ENCODE data around the gene TSFM. TPM values are rescaled to one million over a fixed set of nuclear protein-coding genes. Genes with fewer than 3 reads are reported as not detected.

The TSFM gene
- total RNA-seq, 1 experiment from 2014 or later: 53.2 TPM

- Histone ChIP-seq H3K79me2 (ENCODE audit: insufficient read depth, low read length) (peaks cover 33% of the 10 kb centered on the region), H3K9ac (ENCODE audit: low read length) (peak overlapping the region; percentile 20; the same call in 1 of the 2 replicates), H3K4me1 (ENCODE audit: control insufficient read depth in 1 of 2, insufficient read depth in 2 of 2, low read length in 2 of 2) (peaks cover 20 to 46% of the 10 kb centered on the region in 2 experiments), H3K27me3 (ENCODE audit: insufficient read depth, low read length) (no peaks in the 10 kb centered on the region), H3K27ac (ENCODE audit: low read depth, low read length) (0 out of 2 replicates have a peak overlapping the region, but pooled peaks have one; percentile 4), H3K4me3 (replicated peaks in 1 of 2; ENCODE audit: low read depth in 1 of 2, low read length in 2 of 2) (peak overlapping the region in 1 of 2 experiments; percentile 64; a peak in 2 of 4 replicates), H2AFZ (ENCODE audit: low read depth, low read length, poor library complexity, severe bottlenecking) (no peak overlapping the region), H3K36me3 (ENCODE audit: control insufficient read depth in 1 of 2, insufficient read depth in 2 of 2, low read length in 2 of 2) (peaks cover 12 to 19% of the 10 kb centered on the region in 2 experiments; a peak in 2 of 4 replicates), H3K9me3 (ENCODE audit: control insufficient read depth in 1 of 2, insufficient read depth in 1 of 2, low read depth in 1 of 2, low read length in 2 of 2) (no peaks in the 10 kb centered on the region), H4K20me1 (ENCODE audit: insufficient read depth) (no peaks in the 10 kb centered on the region), H3K4me2 (ENCODE audit: low read length) (peak overlapping the region; percentile 93), H3K9me2 (ENCODE audit: insufficient read depth) (no peaks in the 10 kb centered on the region)
- RAD21 ChIA-PET (ENCODE audit: low non-redundant PET in 1 of 2, low total read pairs in 2 of 2, uncharacterized antibody in 2 of 2, unreplicated experiment in 2 of 2): no interaction called here
- intact Hi-C loops (cut with micrococcal nuclease): no loop called here
- no peak for DNase-seq (ENCODE audit: low read depth, low spot score)
- CTCF ChIA-PET: interaction anchor here (0.8 kb wide), 1 partner anchor 9 kb away, joined by 3 read pairs; the partner anchor contains the start of gene TSPAN31
- no TSS peak for BruUV-seq (replicated peaks)
- no peak for ATAC-seq
- POLR2A ChIA-PET: interaction anchor here (1.2 kb wide), 1 partner anchor 13 kb away, joined by 4 read pairs; the partner anchor contains the start of gene CYP27B1
- TF ChIP-seq CEBPB (IDR thresholded peaks at IDR 0.05; ENCODE audit: low read depth): no peak
- TF ChIP-seq ZBTB33 (IDR thresholded peaks at IDR 0.05; ENCODE audit: extremely low read depth, insufficient replicate concordance, low read length): no peak
- TF ChIP-seq JUND (IDR thresholded peaks at IDR 0.05): no peak
- TF ChIP-seq SP1 (IDR thresholded peaks at IDR 0.05; ENCODE audit: low read depth): no peak
- no peak for TF ChIP-seq ZNF274 (IDR thresholded peaks at IDR 0.05; ENCODE audit: low read depth, low read length)
- no peak for TF ChIP-seq ELF1 (IDR thresholded peaks at IDR 0.05; ENCODE audit: borderline replicate concordance, low read depth)
- no peak for TF ChIP-seq EZH2phosphoT487 (IDR thresholded peaks at IDR 0.05; ENCODE audit: borderline replicate concordance)
- no peak for TF ChIP-seq YY1 (IDR thresholded peaks at IDR 0.05; ENCODE audit: extremely low read depth, insufficient replicate concordance, low read depth, low read length)
- TF ChIP-seq ZFX (IDR thresholded peaks at IDR 0.05): no peak
- no peak for TF ChIP-seq SRF (IDR thresholded peaks at IDR 0.05; ENCODE audit: low read depth)
- no peak for TF ChIP-seq SIN3A (IDR thresholded peaks at IDR 0.05; ENCODE audit: low read depth)
- TF ChIP-seq POLR2A (IDR thresholded peaks at IDR 0.05; ENCODE audit: borderline replicate concordance, extremely low read depth, insufficient read depth, insufficient read length): no peak
- no peak for TF ChIP-seq EGR1 (IDR thresholded peaks at IDR 0.05; ENCODE audit: low read depth)
- TF ChIP-seq POLR2AphosphoS5 (IDR thresholded peaks at IDR 0.05; ENCODE audit: low read depth, low read length): no peak
- no peak for TF ChIP-seq ATF3 (IDR thresholded peaks at IDR 0.05)
- TF ChIP-seq CBX3 (IDR thresholded peaks at IDR 0.05; ENCODE audit: low read depth): no peak
- TF ChIP-seq CTCF (IDR thresholded peaks at IDR 0.05 in 2 of 3, conservative IDR thresholded peaks at IDR 0.05 in 1 of 3; ENCODE audit: borderline replicate concordance in 1 of 3, insufficient read depth in 1 of 3, low read depth in 2 of 3, low read length in 2 of 3): no peak
- TF ChIP-seq RAD21 (IDR thresholded peaks at IDR 0.05; ENCODE audit: low read depth): no peak
- no peak for TF ChIP-seq MAX (IDR thresholded peaks at IDR 0.05)
Observed at GRCh38 chr12:57753756-57754337, 28.7 kb upstream of the TSFM start.
